ENCODE results near the gene DAW1. TPM values are rescaled to one million over a fixed set of nuclear protein-coding genes. Genes with fewer than 3 reads are reported as not detected.

The DAW1 gene
- total RNA-seq, 1 donor from 2014 or later = 0.86 TPM

- Histone ChIP-seq H4K20me1 (ENCODE audit: insufficient read depth, low read length) (no peaks in the 10 kb centered on the region), H3K9ac (ENCODE audit: low read length) (no peak overlapping the region), H3K4me2 (ENCODE audit: low read length) (no peak overlapping the region), H3K4me3 (ENCODE audit: insufficient read depth, low read depth, low read length) (no peak overlapping the region), H3K79me2 (ENCODE audit: insufficient read depth, low read length) (no peaks in the 10 kb centered on the region), H3K36me3 (ENCODE audit: insufficient read depth, low read length) (no peaks in the 10 kb centered on the region), H3K4me1 (ENCODE audit: insufficient read depth, low read length) (peaks cover 17% of the 10 kb centered on the region), H3K9me3 (ENCODE audit: insufficient read depth, low read depth, low read length) (no peaks in the 10 kb centered on the region), H3K27me3 (ENCODE audit: insufficient read depth, low read length) (no peaks in the 10 kb centered on the region), H2AFZ (ENCODE audit: low read depth, low read length) (no peak overlapping the region), H3K27ac (ENCODE audit: low read depth, low read length) (no peak overlapping the region)
- peaks cover 11% of the 10 kb centered on the region for H3K4me1 Mint-ChIP-seq (ENCODE audit: low read depth, unreplicated experiment)
- no peak overlapping the region for H3K27ac Mint-ChIP-seq (ENCODE audit: unreplicated experiment)
- FAIRE-seq = no peak
- no peak for TF ChIP-seq CTCF (IDR thresholded peaks at IDR 0.05; ENCODE audit: insufficient read depth, low read depth, low read length)
- TF ChIP-seq EZH2 (IDR thresholded peaks at IDR 0.05; ENCODE audit: insufficient read depth, low read length) = no peak
- H3K9me3 Mint-ChIP-seq (ENCODE audit: unreplicated experiment) = no peaks in the 10 kb centered on the region
- H3K36me3 Mint-ChIP-seq (ENCODE audit: low read depth, unreplicated experiment) = no peaks in the 10 kb centered on the region
- no peak overlapping the region for H3K4me3 Mint-ChIP-seq (ENCODE audit: unreplicated experiment)
- H3K27me3 Mint-ChIP-seq (ENCODE audit: low read depth, unreplicated experiment) = no peaks in the 10 kb centered on the region
- no peak for DNase-seq (ENCODE audit: low read depth)
Observed at GRCh38 chr2:227855440-227855839, 16.0 kb upstream of the DAW1 start.

GRCh38 chr2:227856697-227857096, 14.7 kb upstream of the DAW1 start:
- Histone ChIP-seq H3K9ac (ENCODE audit: low read length) (no peak overlapping the region), H2AFZ (ENCODE audit: low read depth, low read length) (no peak overlapping the region), H3K27me3 (ENCODE audit: insufficient read depth, low read length) (no peaks in the 10 kb centered on the region), H3K79me2 (ENCODE audit: insufficient read depth, low read length) (no peaks in the 10 kb centered on the region), H3K36me3 (ENCODE audit: insufficient read depth, low read length) (no peaks in the 10 kb centered on the region), H3K9me3 (ENCODE audit: insufficient read depth, low read depth, low read length) (no peaks in the 10 kb centered on the region), H4K20me1 (ENCODE audit: insufficient read depth, low read length) (no peaks in the 10 kb centered on the region), H3K4me2 (ENCODE audit: low read length) (no peak overlapping the region), H3K4me1 (ENCODE audit: insufficient read depth, low read length) (peaks cover 17% of the 10 kb centered on the region), H3K27ac (ENCODE audit: low read depth, low read length) (no peak overlapping the region), H3K4me3 (ENCODE audit: insufficient read depth, low read depth, low read length) (no peak overlapping the region)
- TF ChIP-seq EZH2 (IDR thresholded peaks at IDR 0.05; ENCODE audit: insufficient read depth, low read length) = no peak
- TF ChIP-seq CTCF (IDR thresholded peaks at IDR 0.05; ENCODE audit: insufficient read depth, low read depth, low read length) = no peak
- Mint-ChIP-seq H3K27me3 (ENCODE audit: low read depth, unreplicated experiment) (no peaks in the 10 kb centered on the region), H3K27ac (ENCODE audit: unreplicated experiment) (no peak overlapping the region), H3K4me1 (ENCODE audit: low read depth, unreplicated experiment) (peaks cover 11% of the 10 kb centered on the region), H3K9me3 (ENCODE audit: unreplicated experiment) (no peaks in the 10 kb centered on the region), H3K36me3 (ENCODE audit: low read depth, unreplicated experiment) (no peaks in the 10 kb centered on the region), H3K4me3 (ENCODE audit: unreplicated experiment) (no peak overlapping the region)
- FAIRE-seq = no peak
- DNase-seq (ENCODE audit: low read depth) = peak; percentile 85

GRCh38 chr2:227860221-227860641, 11.2 kb upstream of the DAW1 start:
- DNase-seq (ENCODE audit: low read depth) = no peak
- Histone ChIP-seq H3K79me2 (ENCODE audit: insufficient read depth, low read length) (no peaks in the 10 kb centered on the region), H3K4me1 (ENCODE audit: insufficient read depth, low read length) (peaks cover 17% of the 10 kb centered on the region), H3K27ac (ENCODE audit: low read depth, low read length) (no peak overlapping the region), H3K9ac (ENCODE audit: low read length) (no peak overlapping the region), H4K20me1 (ENCODE audit: insufficient read depth, low read length) (no peaks in the 10 kb centered on the region), H3K9me3 (ENCODE audit: insufficient read depth, low read depth, low read length) (no peaks in the 10 kb centered on the region), H3K4me2 (ENCODE audit: low read length) (no peak overlapping the region), H3K4me3 (ENCODE audit: insufficient read depth, low read depth, low read length) (no peak overlapping the region), H3K27me3 (ENCODE audit: insufficient read depth, low read length) (no peaks in the 10 kb centered on the region), H2AFZ (ENCODE audit: low read depth, low read length) (no peak overlapping the region), H3K36me3 (ENCODE audit: insufficient read depth, low read length) (no peaks in the 10 kb centered on the region)
- Mint-ChIP-seq H3K4me3 (ENCODE audit: unreplicated experiment) (no peak overlapping the region), H3K36me3 (ENCODE audit: low read depth, unreplicated experiment) (no peaks in the 10 kb centered on the region), H3K27ac (ENCODE audit: unreplicated experiment) (no peak overlapping the region), H3K4me1 (ENCODE audit: low read depth, unreplicated experiment) (peaks cover 22% of the 10 kb centered on the region), H3K9me3 (ENCODE audit: unreplicated experiment) (no peaks in the 10 kb centered on the region), H3K27me3 (ENCODE audit: low read depth, unreplicated experiment) (no peaks in the 10 kb centered on the region)
- no peak for TF ChIP-seq CTCF (IDR thresholded peaks at IDR 0.05; ENCODE audit: insufficient read depth, low read depth, low read length)
- no peak for TF ChIP-seq EZH2 (IDR thresholded peaks at IDR 0.05; ENCODE audit: insufficient read depth, low read length)
- no peak for FAIRE-seq
